Iris pigment epithelial cell (primary cell): ENCODE measurements around the gene MEST.
"Not testable (repeated sequence)": the region's sequence is repeated elsewhere in the genome, so short reads cannot be mapped to it uniquely, and the experiment has no call there.

Source experiments
- DNase-seq: peaks from one replicate; pipeline ENCODE4 v3.0.0-alpha.2; 2011; ENCODE audit warnings: low read depth

MEST gene

DNA sequence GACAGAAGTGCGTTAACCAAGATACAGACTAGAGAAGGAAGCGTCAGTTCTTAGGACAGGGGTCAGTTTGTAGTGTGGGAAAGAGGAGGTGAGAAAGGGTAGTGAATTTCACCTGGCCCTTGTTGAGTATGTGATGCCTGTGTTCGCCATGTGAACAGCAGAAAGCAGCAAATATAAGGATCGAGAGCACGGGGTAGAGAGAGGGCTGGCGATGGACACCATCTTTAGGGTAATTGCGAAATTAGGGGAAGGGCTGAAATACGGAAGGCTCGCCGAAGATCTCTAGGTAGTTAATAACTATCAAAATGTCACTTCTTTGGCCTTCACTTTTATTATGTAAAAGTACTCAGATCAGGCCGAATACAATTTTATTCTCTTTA lies 6.2 kb upstream of the MEST start:
- no peak for DNase-seq

DNA sequence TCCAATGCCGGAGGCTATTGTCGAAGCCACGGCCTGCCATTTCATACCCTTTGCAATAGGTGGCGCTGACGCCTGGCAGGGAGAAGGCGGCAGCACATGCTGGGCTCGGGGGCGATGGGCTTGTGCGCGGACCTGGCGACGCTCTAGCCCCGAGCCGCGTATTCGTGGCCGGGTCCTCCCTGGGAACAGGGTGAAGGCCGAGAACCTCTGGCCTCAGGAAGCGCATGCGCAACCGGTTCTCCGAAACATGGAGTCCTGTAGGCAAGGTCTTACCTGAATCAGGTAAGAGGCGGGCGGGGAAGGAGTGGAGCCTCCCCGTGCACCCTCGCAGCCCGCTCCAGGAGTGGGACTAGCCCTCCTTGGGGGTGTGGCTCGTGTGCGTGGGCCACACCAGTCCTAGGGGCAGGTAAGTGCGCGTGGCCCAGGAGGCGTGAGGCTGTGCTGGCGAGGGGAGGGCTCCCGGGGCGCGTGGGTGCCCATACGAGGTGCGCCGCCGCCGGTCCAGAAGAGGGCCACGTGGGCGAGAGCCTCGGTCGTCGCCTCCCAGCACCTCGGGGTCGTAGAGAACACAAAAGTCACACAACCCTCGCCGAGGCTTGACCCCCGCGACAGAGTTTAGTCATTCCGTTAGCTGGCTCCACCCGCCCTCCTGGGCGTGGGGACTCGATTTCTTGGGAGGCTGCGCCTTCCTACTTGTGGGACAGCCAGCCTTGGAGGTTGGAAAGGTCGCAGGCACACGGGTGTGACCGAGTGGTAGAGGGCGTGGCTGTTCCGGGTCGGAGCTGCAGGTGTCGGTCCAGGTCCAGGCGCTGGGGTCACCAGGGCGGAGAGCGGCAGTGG lies 5.6 kb upstream of the MEST start:
- DNase-seq: no peak

DNA sequence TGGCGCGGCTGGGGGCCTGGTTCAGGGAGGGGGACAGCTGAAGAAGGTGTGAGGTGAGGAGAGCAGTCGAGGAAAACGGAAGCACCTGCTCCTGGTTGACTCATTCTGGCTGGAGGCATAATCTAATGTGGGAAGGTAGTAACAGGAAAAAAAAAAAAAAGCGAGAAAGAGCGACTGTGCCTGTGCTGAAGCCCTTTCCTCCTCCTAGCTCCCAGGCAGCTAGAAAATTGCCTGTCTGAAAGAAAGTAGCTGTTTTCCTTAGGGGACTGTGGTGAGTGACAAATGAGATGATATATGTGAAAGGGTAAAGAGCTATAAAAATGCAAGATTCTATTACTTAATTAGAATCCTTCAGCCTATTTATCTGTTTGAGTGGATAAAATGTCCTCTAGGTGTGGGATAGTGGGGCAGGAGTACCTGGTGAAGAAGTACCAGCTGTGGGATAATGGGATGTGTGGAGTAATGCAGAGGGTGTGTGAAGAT lies 4.9 kb upstream of the MEST start:
- DNase-seq: no peak

DNA sequence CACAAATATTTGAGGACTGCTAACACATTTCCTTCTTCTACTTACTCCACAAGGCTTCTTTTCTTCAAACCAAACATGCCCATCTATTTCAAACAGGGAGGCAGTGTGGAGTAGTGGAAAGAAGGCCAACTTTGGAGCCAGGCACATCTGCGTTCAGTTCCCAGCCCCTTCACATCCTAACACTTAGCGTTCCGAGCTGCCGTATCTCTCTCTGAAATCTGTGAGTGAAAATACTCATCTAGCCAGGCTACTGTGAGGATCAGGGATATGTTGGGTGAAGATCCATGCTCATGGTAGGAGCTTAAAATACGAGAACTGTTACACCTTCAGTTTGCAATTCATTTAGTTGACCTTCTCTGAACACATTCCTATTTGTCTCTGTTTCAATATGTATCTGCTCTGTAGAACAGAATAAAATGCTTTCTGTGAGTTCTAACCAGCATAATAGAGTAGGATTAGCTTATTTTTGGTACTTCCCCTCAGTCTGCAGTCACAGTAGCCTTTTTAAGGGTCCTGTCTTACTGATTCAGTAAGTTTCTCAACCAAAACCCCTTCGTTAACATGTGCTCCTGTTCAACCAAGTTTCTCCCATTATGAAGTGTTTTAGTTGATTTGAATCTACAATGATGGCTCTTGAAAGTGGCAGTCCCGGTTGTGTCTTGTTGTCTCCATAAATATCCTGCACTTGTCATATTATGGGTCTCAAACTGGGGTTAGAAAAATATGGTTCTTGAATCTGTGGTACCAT lies 3.3 kb upstream of the MEST start:
- no peak for DNase-seq

DNA sequence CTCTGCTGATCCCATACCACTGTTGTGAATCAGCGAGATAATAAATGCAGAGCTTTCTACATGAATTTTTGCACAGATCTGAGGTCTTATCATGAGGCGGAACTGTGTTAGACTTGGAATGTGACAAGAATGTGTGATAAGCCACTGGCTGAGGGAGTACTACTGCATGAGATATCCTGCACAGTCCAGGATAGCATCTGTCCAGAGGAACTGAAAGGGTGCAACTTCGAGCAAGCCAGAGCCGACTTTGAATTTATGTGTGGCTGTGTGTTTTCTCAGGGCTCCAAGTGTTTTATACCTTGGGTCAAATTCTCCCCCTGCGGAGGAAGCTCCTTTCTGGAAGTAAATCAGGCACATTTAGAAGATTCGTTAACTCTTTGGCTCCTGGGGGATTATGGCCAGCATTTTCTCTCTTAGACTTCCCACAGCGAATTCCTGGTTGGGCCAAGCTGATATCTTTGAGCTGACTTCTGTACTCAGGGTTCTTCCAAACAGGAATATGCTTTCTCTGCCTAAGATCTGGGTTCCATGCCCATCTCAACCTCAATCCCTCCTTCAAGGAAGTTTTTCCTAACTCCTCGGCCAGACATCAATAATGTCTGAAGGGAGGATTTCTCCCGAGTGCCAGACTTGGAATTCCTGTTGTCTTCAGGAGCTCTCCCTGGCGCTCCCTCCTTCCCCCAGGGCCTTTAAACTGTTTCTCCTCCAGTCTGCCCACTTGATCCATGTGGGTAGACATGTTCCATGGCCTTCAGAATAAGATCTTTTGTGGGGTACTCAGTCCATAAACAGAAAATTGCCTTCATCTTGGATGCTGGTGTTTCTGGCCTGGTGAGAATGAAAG lies 2.5 kb upstream of the MEST start:
- DNase-seq: peak; percentile 94

DNA sequence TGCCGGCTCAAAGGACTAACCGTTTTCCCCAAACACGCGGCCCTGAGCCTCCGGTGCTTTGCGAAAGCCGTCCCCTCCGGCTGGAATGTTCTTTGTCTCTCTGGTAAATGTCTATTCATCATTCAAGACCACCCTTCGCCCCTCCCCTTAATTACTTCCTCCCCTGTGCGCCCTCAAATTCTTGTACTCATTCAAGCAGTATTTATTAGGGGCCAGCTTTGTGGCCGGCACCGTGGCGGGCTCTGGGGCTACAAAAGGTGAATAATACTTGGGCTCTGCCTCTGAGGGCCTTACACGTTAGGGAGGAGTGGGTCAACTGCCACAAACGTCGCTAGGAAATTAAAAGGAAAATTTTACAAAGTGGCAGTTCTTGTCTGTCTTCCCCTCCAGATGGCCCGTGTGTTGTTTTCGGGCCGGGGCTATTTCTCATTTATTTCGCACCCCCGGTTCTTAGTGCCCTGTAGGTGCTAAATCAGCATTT lies 1.5 kb upstream of the MEST start:
- no peak for DNase-seq

DNA sequence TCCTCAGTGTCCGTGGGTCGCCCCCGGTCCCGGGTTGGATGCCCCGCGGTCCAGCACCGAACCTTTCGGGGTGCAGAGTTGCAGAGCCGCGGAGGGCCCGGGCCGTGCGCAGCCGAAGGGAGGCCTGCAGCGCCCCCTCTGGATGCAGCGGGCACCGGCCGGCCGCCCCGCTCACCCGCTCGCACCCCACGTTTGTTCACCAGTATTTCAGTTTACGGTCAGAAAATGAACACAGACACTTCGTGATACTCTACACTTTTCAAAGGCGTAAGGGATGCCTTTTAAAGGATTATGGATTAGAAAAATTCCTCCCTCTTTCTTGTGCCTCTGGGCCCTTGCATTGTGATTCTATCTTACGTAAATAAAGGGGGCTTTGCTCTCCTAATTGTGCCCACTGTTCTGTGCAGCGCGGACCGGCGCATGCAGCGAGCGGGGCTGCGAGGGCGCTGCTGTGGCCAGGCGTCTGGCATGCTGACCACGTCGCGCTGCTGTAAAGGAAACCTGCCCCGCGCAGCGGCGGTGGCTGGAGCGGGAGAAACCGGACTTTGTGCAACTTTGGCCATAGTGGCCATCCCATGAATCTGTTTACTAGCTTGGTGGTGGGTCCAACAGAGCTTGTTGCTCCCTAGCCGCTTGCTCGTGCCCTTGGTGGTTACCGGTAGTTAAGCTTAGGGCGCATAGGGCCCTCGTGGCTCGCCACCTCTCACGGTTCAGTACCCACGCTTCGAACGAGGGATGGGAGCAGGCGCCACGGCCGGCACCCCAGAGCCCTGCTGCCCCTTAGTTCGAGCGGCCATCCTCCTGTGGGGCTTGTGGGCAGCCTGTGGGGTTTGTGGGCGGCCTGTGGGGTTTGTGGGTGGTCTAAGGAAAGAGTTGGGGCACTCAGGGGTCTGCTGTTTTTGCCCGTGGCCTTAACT lies 739 bp upstream of the MEST start:
- DNase-seq: peak; percentile 63

DNA sequence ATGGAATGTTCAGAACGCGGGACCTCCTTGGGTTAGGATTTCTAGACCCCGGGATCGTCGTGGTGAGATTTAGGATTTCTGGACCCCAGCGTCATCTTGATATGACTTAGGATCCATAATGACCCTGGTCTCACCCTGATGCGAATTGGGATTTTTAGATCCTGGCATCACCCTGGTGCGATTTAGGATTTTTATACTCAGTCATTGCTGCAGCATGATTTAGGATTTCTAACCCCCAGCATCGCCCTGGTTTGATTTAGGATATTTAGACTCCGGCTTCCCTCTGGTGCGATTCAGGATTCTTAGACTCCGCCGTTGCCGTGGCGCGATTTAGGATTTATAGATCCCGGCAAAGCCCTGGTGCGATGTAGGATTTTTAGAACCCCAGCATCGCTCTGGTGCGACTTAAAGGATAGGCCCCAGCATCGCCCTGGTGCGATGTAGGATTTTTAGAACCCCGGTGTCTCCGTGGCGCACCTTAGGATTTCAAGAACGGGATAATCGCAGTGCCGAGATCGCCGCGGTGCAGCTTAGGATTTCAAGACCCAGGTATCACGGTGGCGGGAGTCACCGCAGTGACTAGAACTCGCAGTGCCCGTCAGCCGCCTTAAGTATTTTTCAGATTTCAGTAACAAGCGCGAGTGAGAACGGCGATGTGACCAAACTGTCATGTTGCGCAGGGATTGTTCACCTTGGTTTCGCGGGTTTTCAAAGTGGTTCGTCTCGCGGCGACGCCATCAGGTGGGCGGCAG lies 814 bp downstream of the MEST start:
- DNase-seq: no peak

DNA sequence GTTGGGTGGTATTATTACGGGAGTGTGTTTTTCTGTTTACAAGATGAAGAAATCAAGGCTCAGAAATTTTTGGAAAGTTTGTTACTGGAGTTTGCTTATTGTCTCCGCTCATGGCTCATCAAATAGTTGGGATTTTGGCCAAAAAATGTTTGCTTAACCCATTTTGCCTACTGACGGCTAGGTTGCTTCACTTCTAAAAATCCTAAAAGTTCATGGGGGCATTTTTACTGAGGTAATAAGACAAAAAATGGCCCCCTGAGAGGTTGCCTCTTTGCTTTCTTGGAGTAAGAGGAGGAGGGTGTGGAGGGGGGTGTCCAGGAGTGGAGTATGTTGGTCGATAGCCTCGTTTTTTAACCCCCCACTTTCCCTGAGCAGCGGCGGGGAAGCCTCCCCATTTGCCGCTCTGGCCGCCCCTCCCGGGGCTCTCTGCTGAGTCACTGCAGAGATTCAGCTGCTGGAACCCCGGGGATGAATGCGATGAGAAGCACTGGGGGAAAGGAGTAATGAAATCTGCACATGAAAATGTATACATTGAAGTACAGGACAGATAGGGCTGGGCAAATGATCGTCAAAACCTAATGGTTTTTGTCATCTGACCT lies 1.5 kb downstream of the MEST start:
- DNase-seq: peak; percentile 40

DNA sequence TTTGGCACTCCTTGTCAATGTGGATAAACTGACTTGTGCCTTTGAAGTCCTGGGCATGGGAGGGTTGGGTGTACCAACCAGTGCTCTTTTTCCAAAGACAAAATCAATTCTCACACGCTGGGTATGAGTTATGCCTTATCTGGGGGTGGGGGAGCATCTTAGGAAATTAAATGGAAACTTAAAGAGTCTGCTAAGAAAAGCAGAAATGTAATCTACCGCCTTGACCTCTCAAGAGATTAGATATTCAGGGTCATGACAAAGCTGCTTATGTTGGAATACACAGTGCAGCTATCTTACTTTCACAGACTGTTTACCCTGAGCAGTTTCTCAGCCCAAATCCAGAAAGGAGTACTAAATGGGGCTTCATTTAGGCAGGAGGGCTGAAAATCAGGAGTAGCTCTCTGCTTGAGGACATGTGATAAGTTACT lies 2.6 kb downstream of the MEST start:
- DNase-seq: no peak

DNA sequence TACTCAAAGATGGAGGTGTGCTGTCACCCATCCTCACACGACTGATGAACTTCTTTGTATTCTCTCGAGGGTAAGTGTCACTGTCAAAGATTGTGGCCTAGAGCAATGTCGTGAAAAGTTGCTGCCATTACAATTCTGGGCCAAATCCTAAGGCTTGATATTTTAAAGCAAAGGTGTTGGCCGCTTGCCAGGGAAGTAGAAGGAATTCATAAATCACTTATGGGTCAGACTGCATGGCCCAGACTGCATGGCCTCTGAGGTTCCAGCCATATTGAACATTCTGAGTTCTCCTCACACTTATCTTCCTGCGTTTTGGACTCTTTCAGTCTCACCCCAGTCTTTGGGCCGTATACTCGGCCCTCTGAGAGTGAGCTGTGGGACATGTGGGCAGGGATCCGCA lies 8.6 kb downstream of the MEST start:
- DNase-seq: no peak

DNA sequence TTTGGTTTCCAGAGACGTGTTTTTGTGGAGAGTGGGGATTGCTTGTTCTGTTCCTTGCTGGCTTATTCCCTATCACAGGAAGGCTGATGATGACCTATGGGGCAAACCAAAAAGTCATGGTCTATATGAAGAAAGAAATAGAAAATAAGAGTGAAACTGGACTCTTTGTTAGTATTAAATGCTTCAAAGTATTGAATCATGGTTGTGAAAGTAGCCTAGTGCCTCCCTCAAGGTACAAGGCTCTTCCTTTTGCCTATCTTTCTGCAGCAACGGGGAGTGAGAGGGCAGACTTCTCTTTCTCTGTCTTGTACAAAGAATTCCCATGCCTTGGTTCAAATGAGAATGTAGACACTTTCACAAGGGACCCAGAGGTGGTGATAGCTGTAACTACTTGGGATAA lies 9.0 kb downstream of the MEST start:
- DNase-seq: no peak

DNA sequence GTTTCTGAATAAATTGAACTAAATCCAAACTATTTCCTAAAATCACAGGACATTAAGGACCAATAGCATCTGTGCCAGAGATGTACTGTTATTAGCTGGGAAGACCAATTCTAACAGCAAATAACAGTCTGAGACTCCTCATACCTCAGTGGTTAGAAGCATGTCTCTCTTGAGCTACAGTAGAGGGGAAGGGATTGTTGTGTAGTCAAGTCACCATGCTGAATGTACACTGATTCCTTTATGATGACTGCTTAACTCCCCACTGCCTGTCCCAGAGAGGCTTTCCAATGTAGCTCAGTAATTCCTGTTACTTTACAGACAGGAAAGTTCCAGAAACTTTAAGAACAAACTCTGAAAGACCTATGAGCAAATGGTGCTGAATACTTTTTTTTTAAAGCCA lies 13.9 kb downstream of the MEST start:
- DNase-seq: peak; percentile 62

DNA sequence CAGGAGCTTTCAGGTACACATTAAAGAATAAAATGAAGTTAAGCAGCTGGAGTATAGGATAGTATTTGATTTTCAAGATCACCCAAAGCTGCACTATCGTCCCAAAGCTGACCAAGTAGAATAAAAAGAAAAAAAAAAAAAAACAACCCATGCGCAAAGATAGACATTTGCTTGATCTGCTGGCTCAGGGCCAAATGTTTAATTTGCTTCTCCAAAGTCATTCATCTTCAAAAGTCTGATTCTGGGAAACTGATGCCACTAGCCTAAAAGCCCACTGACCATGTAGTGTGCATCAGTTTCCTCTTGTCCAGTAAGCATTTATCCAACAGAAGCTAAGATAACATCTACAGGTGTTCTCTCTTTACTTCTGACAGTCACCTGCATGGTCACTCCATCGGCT lies 14.5 kb downstream of the MEST start:
- DNase-seq: no peak

DNA sequence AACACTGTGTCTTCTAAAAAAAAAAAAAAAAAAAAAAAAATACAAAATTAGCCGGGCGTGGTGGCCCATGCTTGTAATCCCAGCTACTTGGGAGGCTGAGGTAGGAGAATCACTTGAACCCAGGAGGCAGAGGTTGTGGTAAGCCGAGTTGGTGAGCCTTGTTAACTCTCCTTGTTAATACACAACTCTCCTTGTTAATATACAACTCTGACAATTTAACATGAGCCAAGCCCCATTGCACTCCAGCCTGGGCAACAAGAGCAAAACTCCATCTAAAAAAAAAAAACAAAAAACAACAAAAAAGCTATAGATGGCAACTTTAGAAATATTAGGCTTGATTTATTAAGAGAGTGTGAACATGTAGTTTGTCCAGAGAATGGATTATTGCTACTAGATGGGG lies 20.2 kb downstream of the MEST start:
- not testable (repeated sequence) for DNase-seq

DNA sequence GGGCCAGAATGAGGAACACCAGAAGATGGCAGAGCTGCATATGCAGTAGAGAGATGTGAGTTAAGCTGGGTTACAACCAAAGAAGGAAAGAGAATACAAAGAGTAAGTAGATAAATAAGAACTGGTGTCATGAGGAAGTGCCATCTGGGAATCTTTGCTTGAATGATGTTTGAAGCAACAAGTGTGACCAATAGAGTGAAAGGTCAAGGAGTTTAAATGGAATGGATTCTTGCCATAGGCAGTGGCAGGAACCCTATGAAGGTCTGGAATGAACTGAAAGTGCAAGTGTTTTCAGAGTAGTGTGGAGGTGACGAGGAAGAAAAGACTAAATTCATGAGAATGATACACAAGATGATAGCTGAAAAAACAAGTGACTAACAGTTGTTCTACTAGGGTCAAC lies 21.6 kb downstream of the MEST start:
- DNase-seq: no peak

DNA sequence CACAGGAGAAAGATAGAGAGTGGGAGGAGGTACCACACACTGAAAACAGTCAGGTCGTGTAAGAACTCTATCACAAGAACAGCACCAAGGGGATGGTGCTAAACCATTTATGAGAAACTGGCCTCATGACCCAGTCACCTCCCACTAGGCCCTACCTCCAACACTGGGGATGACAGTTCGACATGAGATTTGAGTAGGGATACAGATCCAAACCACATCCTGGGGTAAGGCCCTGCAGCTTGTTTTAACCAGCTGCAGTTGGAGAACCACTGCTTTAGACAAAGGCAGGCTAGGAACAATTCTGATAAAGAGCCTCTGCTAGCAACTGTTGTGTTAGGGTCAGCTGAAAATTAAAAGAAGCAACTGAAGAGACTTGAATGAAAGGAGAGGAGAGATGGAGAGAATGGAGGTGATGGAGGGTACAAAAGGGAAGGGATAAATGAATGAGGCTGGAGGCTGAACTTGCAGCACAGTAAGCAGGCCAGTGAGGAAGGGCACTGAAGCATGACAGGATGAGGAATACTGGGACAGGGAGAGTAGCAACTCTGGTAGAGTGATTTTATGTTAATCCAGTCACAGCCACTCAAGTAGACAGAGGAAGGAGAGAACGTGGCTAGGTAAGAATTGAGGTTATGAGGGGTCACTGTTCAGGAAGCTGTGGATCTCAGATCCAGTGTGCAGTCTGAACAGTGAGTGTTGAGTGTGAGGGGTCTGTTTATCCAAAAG lies 23.6 kb downstream of the MEST start:
- DNase-seq: no peak

DNA sequence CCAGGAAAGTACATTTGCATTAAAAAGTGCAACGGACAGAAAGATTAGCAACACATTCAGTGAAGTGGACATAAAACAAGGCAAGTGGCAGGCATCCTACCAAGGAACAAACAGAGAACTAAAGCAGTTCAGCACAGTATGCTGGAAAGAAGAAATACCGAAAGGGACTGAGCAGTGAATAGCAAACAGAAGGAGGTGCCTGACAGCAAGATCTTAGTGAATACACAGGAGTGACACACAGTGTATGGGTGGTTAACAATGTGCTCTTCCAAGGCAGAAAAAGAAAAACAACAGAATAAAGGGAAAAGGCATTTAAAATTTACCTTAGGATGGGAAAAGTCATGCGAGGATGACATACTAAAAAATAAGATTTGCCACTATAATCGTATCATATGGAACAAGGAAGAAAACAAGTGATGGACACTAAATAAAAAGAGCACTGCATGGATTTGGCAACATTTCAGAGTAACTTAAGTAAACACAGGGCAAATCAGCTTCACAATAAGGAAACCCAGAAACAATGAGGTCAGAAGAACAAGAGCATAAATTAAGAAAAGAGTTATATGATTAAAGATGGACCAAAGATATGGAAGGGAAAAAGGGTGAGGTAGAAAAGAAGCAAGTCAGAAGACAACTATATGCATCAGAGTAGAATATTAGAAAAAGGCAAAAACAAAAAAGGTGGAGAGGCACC lies 29.5 kb downstream of the MEST start:
- DNase-seq: no peak
